HTERT RPE-1 (cell line): ENCODE measurements around the gene NDUFV1.
"Not testable (repeated sequence)": the region's sequence is repeated elsewhere in the genome, so short reads cannot be mapped to it uniquely, and the experiment has no call there.

ENCODE experiments used
- in situ Hi-C: fragments of 300-500 bp; cut with MboI; formaldehyde crosslinking; loops from 4 replicates; pipeline ENCODE4 v1.14.3; 2020; ENCODE audit warnings: low sequenced_read_pairs

The NDUFV1 gene

GRCh38 chr11:67626970-67627369 lies 20.2 kb downstream of the NDUFV1 start:
- in situ Hi-C loops = no loop called here

- in situ Hi-C loops = no loop called here
Observed at GRCh38 chr11:67627441-67627811, 20.7 kb downstream of the NDUFV1 start.

- in situ Hi-C loops = no loop called here
Observed at GRCh38 chr11:67627812-67628624, 21.3 kb downstream of the NDUFV1 start.

GRCh38 chr11:67628710-67629385 lies 22.1 kb downstream of the NDUFV1 start:
- in situ Hi-C loops = no loop called here

GRCh38 chr11:67629386-67630227 lies 22.9 kb downstream of the NDUFV1 start, which contains the start of gene NUDT8:
Gene NUDT8 (minus strand): TSS chr11:67629937. CDS start chr11:67629911, 26 bp downstream.
- in situ Hi-C loops = no loop called here

GRCh38 chr11:67630228-67630942 lies 23.6 kb downstream of the NDUFV1 start:
- in situ Hi-C loops = no loop called here

GRCh38 chr11:67630943-67631331 lies 24.2 kb downstream of the NDUFV1 start:
- in situ Hi-C loops = no loop called here

- in situ Hi-C loops = no loop called here
Observed at GRCh38 chr11:67631411-67631810, 24.7 kb downstream of the NDUFV1 start.

- in situ Hi-C loops = no loop called here
Observed at GRCh38 chr11:67631853-67632174, 25.1 kb downstream of the NDUFV1 start.

- in situ Hi-C loops = no loop called here
Observed at GRCh38 chr11:67632175-67632981, 25.6 kb downstream of the NDUFV1 start.

GRCh38 chr11:67632982-67633755 lies 26.4 kb downstream of the NDUFV1 start:
- in situ Hi-C loops = no loop called here

GRCh38 chr11:67633758-67634365 lies 27.1 kb downstream of the NDUFV1 start:
- in situ Hi-C loops = no loop called here

GRCh38 chr11:67634366-67635230 lies 27.9 kb downstream of the NDUFV1 start:
- in situ Hi-C loops = no loop called here

GRCh38 chr11:67635231-67635521 lies 28.4 kb downstream of the NDUFV1 start:
- in situ Hi-C loops = no loop called here

GRCh38 chr11:67636962-67637361 lies 30.2 kb downstream of the NDUFV1 start:
- in situ Hi-C loops = no loop called here

- in situ Hi-C loops = not testable (repeated sequence)
Observed at GRCh38 chr11:67637441-67637840, 30.7 kb downstream of the NDUFV1 start.

GRCh38 chr11:67638535-67639437 lies 32.0 kb downstream of the NDUFV1 start:
- in situ Hi-C loops = no loop called here
